PC-3 (cell line): Measurements from ENCODE around the gene ARID5A.

Source experiments
- EZH2 ChIP-seq: fragments of 300-600 bp; sonication (generic); IDR thresholded peaks from one replicate; pipeline ENCODE4 v1.6.1; 2017; ENCODE audit warnings: antibody characterized with exemption, mild to moderate bottlenecking, low read length; ENCODE audit not compliant: unreplicated experiment
- EZH2phosphoT487 ChIP-seq: fragments of 300-600 bp; sonication (generic); IDR thresholded peaks from 2 replicates; pipeline ENCODE4 v1.6.1; 2018; ENCODE audit warnings: mild to moderate bottlenecking, antibody characterized with exemption, low read length, borderline replicate concordance
- TF ChIP-seq, protein P1 (sequence below): fragments of 300-600 bp; sonication (generic); conservative IDR thresholded peaks from 2 replicates; pipeline ENCODE4 v1.5.1; 2017; ENCODE audit warnings: antibody characterized with exemption, low read depth, mild to moderate bottlenecking, low read length

GRCh38 chr2:96522304-96523203 lies 14.0 kb upstream of the ARID5A start:
- TF ChIP-seq, protein P1, sequence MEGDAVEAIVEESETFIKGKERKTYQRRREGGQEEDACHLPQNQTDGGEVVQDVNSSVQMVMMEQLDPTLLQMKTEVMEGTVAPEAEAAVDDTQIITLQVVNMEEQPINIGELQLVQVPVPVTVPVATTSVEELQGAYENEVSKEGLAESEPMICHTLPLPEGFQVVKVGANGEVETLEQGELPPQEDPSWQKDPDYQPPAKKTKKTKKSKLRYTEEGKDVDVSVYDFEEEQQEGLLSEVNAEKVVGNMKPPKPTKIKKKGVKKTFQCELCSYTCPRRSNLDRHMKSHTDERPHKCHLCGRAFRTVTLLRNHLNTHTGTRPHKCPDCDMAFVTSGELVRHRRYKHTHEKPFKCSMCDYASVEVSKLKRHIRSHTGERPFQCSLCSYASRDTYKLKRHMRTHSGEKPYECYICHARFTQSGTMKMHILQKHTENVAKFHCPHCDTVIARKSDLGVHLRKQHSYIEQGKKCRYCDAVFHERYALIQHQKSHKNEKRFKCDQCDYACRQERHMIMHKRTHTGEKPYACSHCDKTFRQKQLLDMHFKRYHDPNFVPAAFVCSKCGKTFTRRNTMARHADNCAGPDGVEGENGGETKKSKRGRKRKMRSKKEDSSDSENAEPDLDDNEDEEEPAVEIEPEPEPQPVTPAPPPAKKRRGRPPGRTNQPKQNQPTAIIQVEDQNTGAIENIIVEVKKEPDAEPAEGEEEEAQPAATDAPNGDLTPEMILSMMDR, result no peak
- TF ChIP-seq EZH2, result no peak
- no peak for TF ChIP-seq EZH2phosphoT487
